HFF-Myc (cell line): ENCODE data around the gene RRM2.

Source experiments
- DNase-seq: peaks from one replicate; pipeline ENCODE4 v3.0.0-alpha.2; 2011; ENCODE audit warnings: low read depth; ENCODE audit errors: extremely low read depth
- H3K4me3 ChIP-seq: replicated peaks from 2 replicates; pipeline ENCODE4 v1.5.1; 2011; ENCODE audit warnings: low read depth, mild to moderate bottlenecking, control low read depth, low read length
- CTCF ChIP-seq: IDR thresholded peaks from 2 replicates; pipeline ENCODE4 v1.5.1; 2012; ENCODE audit warnings: mild to moderate bottlenecking, low read depth, low read length, control low read depth; ENCODE audit errors: missing control alignments

Gene RRM2

DNA sequence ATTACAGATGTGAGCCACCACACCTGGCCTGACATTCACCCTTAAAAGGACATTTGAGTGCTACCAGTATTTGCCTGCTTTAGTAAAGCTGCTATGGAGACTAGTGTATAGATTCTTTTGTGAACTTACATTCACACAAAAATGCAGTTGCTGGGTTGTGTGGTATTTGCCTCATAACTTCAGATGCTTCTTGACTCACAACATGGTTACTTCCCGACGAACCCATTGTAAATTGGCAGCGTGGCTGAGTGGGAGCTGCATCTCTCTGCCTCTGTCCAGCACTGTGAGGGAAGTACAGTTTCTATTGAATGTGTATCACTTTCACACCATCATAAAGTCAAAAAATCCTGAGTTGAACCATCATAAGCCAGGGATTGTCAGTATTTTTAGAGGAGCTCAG is 56.9 kb downstream of the RRM2 start:
- no peak overlapping the region for H3K4me3 ChIP-seq
- TF ChIP-seq CTCF: no peak
- DNase-seq: no peak

DNA sequence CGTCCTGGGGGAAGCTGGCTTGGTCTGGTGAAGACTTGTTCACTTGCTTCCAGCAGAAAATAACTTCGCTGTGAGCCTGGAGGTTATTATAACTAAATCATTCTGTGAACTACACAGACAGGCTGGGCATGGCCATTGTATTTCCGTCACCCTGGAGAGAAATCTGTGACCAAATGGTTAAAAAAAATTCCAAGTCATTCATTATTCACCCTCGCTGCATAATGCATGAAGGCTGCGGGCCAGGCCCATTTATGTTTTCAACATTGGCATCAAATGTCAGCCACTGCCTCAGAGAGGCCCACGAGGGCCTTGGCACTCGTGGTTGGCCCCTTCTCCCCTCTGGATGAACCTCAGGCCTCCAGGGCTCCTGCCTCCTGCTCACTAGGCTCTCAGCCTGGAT is 57.7 kb downstream of the RRM2 start:
- DNase-seq: no peak
- no peak overlapping the region for H3K4me3 ChIP-seq
- TF ChIP-seq CTCF: no peak
